ENCODE results near the gene CAMTA1.

DNA sequence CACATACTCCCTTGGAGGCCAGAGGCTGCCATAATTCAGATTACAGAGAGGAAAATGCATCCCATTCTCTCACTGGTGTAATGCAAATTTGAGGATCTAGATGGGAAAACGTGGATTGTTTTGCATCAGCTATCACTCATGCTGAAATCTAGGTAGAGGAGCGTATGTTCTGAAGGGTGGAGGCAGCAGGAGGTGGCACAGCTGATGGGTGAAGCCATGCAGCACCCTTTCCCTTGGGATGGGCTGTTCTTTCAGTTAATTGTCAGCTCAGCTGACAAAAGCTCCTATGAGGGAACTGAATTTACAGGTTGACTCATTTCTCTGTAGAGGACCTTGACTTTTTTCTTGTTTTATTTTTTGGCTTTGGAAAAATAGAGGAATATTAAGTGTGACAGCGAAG lies 41.8 kb downstream of the CAMTA1 start:
- TF ChIP-seq CTCF (IDR thresholded peaks at IDR 0.05; ENCODE audit: borderline replicate concordance, extremely low read depth, low read length, poor library complexity, severe bottlenecking): no peak
- no peak for TF ChIP-seq EZH2 (IDR thresholded peaks at IDR 0.05; ENCODE audit: borderline replicate concordance, low read depth, low read length, severe bottlenecking)

Data from DND-41 (cell line).